Stimulated activated naive B cell treated with anti-CD40 and anti-IgM and Interleukin-4, amounts not matched to agents 10 μg/mL and 1 μg/mL and 100 μg/mL, for 72 hours (primary cell): ENCODE data around the gene PRKN.
"Not testable (repeated sequence)": the region's sequence is repeated elsewhere in the genome, so short reads cannot be mapped to it uniquely, and the experiment has no call there.

Experiments used
- ATAC-seq, 2 donors: fragments of 150-1000 bp; cut with Tn5 transposase; replicated peaks; 2 replicates each; pipeline ENCODE4 v1.10.0; 2021; ENCODE audit warnings: moderate library complexity in 1 of 2
- DNase-seq: peaks from one replicate; pipeline ENCODE4 v3.0.0; 2021
- H3K27ac Mint-ChIP-seq: one replicate; pipeline ENCODE4 v1.8.0; 2022; ENCODE audit warnings: mild to moderate bottlenecking, mixed read lengths
- H3K27me3 Mint-ChIP-seq, 2 donors: one replicate each; pipeline ENCODE4 v1.8.0; 2022; ENCODE audit warnings: mixed read lengths in 2 of 2
- H3K36me3 Mint-ChIP-seq, 2 donors: one replicate each; pipeline ENCODE4 v1.8.0; 2022; ENCODE audit warnings: mixed read lengths in 2 of 2, mild to moderate bottlenecking in 1 of 2
- H3K4me1 Mint-ChIP-seq, 2 donors: one replicate each; pipeline ENCODE4 v1.8.0; 2022; ENCODE audit warnings: mixed read lengths in 2 of 2, mild to moderate bottlenecking in 1 of 2
- H3K4me3 Mint-ChIP-seq, 2 donors: one replicate each; pipeline ENCODE4 v1.8.0; 2022; ENCODE audit warnings: mild to moderate bottlenecking in 2 of 2, mixed read lengths in 2 of 2, moderate library complexity in 1 of 2
- H3K9me3 Mint-ChIP-seq, 2 donors: one replicate each; pipeline ENCODE4 v1.8.0; 2022; ENCODE audit warnings: mixed read lengths in 2 of 2, mild to moderate bottlenecking in 1 of 2

The PRKN gene

DNA sequence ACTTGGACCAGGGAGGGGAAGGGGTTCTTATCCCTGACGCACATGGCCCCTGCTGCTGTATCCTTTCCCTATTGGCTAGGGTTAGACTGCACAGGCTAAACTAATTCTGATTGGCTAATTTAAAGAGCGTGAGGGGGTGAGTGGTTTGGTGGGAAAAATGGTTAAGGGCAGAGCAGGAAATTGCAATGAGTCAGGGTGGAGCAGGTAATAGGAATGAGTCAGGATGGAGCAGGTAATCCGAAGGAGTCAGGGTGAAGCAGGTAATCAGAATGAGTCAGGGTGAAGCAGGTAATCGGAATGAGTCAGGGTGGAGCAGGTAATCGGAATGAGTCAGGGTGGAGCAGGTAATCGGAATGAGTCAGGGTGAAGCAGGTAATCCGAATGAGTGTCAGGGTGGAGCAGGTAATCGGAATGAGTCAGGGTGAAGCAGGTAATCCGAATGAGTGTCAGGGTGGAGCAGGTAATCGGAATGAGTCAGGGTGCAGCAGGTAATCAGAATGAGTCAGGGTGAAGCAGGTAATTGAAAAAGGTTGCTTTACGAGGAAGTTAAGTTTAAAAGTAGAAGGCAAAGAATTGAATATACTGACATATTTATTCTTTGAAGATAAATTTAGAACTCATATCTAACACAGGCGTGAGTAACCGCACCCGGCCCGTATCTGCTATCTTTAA lies 1412.2 kb downstream of the PRKN start:
- H3K9me3 Mint-ChIP-seq, result peaks cover 10 to 11% of the 10 kb centered on the region in 2 donors
- H3K4me3 Mint-ChIP-seq, ATAC-seq, H3K4me1 Mint-ChIP-seq, DNase-seq, H3K27ac Mint-ChIP-seq, H3K36me3 Mint-ChIP-seq: not testable (repeated sequence)
- H3K27me3 Mint-ChIP-seq, result peaks cover 0 to 20% of the 10 kb centered on the region in 2 donors

DNA sequence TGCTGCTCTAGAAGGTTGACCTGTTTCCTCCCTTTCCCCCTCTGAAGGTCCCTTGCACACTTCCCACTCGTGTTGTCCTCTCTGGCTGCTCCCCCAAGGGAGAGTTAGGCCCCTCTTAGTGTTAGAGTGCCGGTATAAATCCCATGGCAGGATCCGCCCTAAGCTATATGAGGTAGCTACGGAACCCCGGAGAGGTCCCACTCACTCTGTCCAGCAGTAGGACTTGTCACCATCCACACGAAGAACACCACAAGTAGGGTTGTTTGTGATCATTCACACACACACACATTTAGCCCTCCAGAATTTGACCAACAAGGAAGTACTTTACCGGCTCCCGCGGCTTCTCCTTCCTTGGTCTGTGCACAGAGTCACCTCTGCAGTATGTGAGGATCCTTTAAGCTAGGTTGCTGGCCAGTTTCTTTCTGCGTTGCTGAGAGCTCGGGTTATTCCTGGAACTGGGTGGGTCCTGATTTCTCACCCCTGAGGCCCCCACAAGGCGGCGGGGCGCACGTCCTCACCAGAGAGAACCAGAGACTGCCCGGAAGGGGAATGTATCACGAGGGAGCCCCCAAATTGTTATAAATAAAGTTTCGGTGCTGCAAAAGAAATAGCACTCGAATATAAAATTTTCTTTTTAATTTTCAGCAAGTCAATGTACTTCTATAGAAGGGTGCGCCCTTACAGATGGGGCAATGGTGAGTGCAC lies 1412.9 kb downstream of the PRKN start:
- H3K4me1 Mint-ChIP-seq, ATAC-seq, H3K4me3 Mint-ChIP-seq, H3K36me3 Mint-ChIP-seq, DNase-seq, H3K27ac Mint-ChIP-seq: not testable (repeated sequence)
- Mint-ChIP-seq H3K9me3 (peaks cover 10 to 11% of the 10 kb centered on the region in 2 donors), H3K27me3 (peaks cover 0 to 20% of the 10 kb centered on the region in 2 donors)

DNA sequence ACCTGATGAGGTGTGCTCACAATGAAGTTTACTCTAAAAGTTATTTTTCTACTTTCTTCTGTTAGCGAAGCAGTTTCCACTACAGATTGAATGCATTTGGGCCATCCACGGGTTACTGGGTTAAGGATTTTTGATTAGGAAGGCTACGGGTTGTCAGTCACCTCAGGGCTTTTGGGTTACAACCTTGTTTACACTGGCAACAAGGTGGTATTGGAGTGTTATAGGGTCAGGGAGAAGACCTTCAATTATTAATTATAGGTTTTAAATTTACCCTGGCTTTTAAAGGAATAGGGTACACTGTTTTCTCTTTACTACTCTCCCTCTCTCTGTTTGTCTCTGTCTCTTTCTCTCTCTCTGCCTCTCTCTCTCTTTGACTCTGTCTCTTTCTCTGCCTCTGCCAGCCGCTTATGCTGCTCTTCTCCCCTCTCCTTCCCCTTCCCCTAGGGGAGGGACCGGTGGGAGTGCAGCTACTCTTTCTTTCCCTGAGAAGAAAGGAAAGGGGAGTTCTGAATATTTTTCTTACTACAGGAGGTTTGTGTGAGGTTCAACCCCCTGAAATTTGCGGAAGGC lies 1413.5 kb downstream of the PRKN start:
- Mint-ChIP-seq H3K27me3 (peaks cover 0 to 20% of the 10 kb centered on the region in 2 donors), H3K4me1 (no peaks in the 10 kb centered on the region), H3K27ac (no peak overlapping the region), H3K9me3 (peaks cover 10 to 11% of the 10 kb centered on the region in 2 donors), H3K4me3 (no peak overlapping the region), H3K36me3 (peaks cover 0 to 2% of the 10 kb centered on the region in 2 donors)
- ATAC-seq, result no peak
- DNase-seq, result no peak

DNA sequence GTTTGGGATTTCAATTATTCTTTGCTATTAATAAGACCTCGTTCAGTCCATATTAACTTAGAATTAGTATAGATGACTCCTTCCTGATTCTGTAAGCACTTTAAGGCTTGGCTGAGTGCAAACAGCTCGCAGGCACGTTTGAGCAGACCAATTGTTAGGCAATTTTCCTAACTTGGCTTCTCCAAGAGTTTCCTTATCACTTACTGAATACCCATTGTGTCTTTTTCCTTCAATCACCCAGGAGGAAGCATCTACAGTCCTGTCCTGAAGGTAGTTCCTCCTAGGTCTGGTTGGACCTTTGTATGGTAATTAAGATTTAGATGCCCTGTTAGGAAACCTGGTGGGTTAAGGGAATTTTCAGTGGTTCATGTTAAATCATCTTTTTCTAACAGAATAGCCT lies 1414.1 kb downstream of the PRKN start:
- not testable (repeated sequence) for DNase-seq, H3K27ac Mint-ChIP-seq, H3K4me3 Mint-ChIP-seq, H3K4me1 Mint-ChIP-seq, H3K36me3 Mint-ChIP-seq, ATAC-seq
- Mint-ChIP-seq H3K27me3 (peaks cover 0 to 20% of the 10 kb centered on the region in 2 donors), H3K9me3 (peaks cover 10 to 11% of the 10 kb centered on the region in 2 donors)

DNA sequence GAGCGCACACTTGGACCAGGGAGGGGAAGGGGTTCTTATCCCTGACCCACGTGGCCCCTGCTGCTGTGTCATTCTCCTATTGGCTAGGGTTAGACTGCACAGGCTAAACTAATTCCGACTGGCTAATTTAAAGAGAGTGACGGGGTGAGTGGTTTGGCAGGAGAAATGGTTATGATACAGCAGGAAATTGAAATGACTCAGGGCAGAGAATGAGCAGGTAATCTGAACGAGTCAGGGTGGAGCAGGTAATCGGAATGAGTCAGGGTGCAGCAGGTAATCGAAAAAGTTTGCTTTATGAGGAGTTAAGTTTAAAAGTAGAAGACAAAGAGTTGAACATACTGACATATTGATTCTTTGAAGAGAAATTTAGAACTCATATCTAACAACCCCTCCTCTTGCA lies 1417.8 kb downstream of the PRKN start:
- not testable (repeated sequence) for ATAC-seq, H3K27ac Mint-ChIP-seq, H3K36me3 Mint-ChIP-seq, H3K4me3 Mint-ChIP-seq, H3K9me3 Mint-ChIP-seq, DNase-seq, H3K4me1 Mint-ChIP-seq
- H3K27me3 Mint-ChIP-seq, result peaks cover 0 to 17% of the 10 kb centered on the region in 2 donors

DNA sequence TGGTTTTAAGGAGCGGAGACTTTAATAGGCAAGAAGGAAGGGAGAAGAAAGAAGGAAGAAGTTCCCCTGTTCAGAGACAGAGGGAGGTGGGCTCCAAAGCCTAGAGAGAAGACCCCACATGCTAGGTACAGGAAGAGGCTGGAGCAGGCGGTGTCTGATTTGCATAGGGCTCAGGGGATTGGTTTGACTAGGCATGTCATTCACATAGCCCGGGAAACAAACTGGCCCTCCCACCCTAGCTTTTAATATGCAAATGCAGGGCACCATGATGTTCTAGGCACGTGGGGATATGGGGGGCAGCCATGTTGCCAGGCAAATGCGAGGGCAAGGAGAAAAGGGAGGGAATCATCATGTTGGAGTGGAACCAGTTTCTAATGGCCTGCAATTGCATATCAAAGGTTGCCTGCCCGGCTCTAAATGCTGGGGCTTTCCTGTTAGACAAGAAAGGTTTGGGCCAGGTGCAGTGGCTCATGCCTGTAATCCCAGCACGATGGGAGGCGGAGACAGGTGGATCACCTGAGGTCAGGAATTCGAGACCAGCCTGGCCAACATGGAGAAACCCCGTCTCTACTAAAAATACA lies 1419.4 kb downstream of the PRKN start:
- Mint-ChIP-seq H3K4me1 (no peaks in the 10 kb centered on the region), H3K36me3 (no peaks in the 10 kb centered on the region), H3K9me3 (peaks cover 0 to 2% of the 10 kb centered on the region in 2 donors), H3K4me3 (no peak overlapping the region), H3K27me3 (peaks cover 0 to 8% of the 10 kb centered on the region in 2 donors), H3K27ac (no peak overlapping the region)
- no peak for DNase-seq
- ATAC-seq, result no peak

DNA sequence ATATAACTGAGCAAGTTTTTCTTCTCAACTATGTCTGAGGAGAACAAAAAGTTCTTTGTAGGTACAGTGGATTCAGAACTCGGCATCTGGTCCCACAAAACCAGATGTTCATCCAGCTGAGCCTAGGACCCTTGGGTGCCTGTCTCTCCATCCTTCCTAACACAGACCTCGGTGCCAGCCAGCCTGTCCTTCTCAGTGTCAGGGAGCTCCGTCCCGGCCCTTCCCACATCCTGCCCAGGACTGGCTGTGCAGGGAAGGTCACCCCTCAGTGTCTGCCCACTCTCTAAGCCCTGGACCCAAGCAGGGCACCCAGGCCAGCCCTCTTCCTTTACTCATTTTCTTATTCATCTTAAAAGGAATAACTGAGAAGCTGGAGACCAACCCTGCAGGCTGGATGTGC lies 1421.7 kb downstream of the PRKN start:
- Mint-ChIP-seq H3K27ac (no peak overlapping the region), H3K9me3 (peaks cover 0 to 2% of the 10 kb centered on the region in 2 donors), H3K36me3 (no peaks in the 10 kb centered on the region), H3K4me1 (no peaks in the 10 kb centered on the region), H3K27me3 (peaks cover 4% of the 10 kb centered on the region in 2 donors), H3K4me3 (no peak overlapping the region)
- DNase-seq (no peak), ATAC-seq (no peak)

DNA sequence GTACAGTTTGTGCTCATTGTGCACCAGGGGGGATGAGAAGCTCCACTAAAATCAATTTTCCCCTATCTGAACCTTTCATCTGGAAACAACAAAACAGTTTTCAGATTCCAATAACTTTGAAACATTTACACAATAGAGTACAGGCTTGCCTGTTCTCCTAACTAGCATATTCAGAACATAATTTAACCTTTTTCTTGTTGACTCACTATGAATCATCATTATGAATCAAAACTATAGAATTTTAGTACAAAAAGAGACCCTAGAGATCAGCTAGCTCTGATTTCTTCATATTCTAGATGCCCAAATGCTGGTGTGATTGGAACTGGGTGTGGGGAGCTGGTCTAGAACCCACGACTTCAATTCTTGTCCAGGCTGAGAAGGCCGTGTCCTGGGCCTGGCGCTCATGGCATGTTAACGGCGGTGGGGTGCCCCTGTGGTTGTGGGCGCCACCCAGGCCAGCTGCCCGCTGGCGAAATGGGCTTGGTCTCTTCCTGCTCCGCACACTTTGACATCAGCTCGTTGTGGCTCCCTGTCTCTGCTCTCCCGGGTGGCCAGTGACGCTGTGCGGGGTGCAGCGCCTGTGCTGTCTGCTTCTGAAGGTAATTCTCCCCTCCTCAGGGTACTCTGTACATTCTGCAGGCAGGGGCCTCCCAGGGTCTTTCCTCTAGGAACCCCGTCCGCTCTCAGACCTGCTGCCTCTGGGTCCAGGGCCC lies 1423.8 kb downstream of the PRKN start:
- no peak overlapping the region for H3K27ac Mint-ChIP-seq
- H3K27me3 Mint-ChIP-seq, result peaks cover 4 to 9% of the 10 kb centered on the region in 2 donors
- peaks cover 0 to 4% of the 10 kb centered on the region in 2 donors for H3K9me3 Mint-ChIP-seq
- no peaks in the 10 kb centered on the region for H3K4me1 Mint-ChIP-seq
- H3K36me3 Mint-ChIP-seq, result no peaks in the 10 kb centered on the region
- no peak overlapping the region for H3K4me3 Mint-ChIP-seq
- ATAC-seq (no peak), DNase-seq (no peak)

DNA sequence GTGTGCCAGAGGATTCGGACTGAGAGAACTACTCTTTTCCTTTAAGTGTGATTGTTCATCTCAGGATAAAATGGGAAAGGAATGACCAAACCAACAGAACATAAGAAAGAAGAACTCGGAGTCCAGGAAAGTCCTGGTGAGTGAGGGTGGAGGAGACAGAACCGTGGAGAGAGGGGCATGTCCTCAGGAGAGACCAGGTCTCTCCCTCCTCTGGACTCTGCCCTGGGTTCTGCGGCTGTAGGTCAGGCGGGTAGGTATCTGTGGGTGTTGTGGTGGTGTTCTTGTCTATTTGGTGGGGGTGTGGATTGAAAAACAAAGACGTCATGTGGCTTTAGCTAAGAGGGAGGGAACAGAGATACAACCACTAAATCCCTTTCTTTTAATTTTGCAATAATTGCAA lies 1424.6 kb downstream of the PRKN start:
- Mint-ChIP-seq H3K27ac (no peak overlapping the region), H3K36me3 (no peaks in the 10 kb centered on the region), H3K4me3 (no peak overlapping the region), H3K9me3 (peaks cover 0 to 2% of the 10 kb centered on the region in 2 donors), H3K4me1 (no peaks in the 10 kb centered on the region), H3K27me3 (peaks cover 4 to 11% of the 10 kb centered on the region in 2 donors)
- DNase-seq (no peak), ATAC-seq (no peak)

DNA sequence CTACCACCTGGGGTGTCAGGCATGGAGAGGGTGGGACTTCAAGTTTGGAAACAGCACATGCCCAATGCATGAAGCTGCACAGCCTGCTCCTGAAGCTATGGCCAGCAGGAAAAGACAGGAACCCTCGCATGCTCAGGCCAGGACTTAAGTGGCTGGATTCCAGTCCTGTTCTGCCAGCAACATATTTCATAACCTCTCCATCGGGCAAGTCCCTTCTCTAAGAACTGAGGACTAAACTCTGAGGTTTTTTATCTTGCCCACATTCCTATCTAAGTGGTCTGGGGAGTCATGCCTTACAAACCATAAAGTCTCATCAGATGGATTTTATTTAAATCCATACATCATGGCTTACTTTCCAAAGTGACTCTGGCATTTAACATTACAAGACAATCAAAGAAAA lies 1426.2 kb downstream of the PRKN start:
- Mint-ChIP-seq H3K27me3 (peaks cover 4 to 11% of the 10 kb centered on the region in 2 donors), H3K9me3 (peaks cover 0 to 2% of the 10 kb centered on the region in 2 donors)
- ATAC-seq, result no peak

DNA sequence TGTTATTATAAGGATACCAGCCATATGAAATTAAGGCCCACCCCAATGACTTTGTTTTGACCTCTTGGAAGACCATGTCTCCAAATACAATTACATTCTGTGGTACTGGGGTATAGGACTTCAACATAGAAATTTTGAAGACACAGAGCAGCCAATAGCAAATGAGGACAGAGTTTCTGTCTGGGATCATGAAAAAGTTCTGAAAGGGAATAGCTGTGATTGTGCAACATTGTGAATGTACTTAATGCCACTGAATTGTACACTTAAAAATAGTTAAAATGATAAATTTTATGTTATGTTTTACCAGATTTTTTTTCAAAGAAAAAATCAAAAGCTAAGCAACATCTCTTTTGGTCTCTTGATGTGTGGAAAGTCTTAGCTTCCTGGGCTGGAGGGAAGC lies 1426.7 kb downstream of the PRKN start:
- Mint-ChIP-seq H3K4me1 (no peaks in the 10 kb centered on the region), H3K9me3 (peaks cover 0 to 2% of the 10 kb centered on the region in 2 donors), H3K27me3 (peaks cover 4 to 7% of the 10 kb centered on the region in 2 donors), H3K36me3 (no peaks in the 10 kb centered on the region), H3K27ac (no peak overlapping the region), H3K4me3 (no peak overlapping the region)
- ATAC-seq, result no peak
- DNase-seq, result no peak

More for the DNA sequence above, 1426.2 kb downstream of the PRKN start:
- no peak for DNase-seq
- Mint-ChIP-seq H3K4me1 (no peaks in the 10 kb centered on the region), H3K4me3 (no peak overlapping the region), H3K27ac (no peak overlapping the region), H3K36me3 (no peaks in the 10 kb centered on the region)

DNA sequence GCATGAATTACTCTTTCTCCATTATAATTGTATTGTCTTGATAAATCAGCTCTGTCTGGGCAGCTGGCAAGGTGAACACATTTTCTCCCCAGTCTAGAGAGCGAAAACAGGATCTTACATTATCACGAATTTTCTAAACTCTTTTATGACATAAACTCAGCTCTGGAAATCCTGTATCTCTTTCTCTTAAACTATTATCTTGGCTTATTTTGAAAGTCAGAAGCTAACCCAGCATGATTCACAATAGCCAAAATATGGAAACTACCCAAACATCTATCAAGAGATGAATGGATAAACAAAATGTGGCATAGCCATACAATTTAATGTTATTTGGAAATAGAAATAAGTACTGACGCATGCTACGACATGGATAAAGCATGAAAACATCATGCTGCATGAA lies 1427.8 kb downstream of the PRKN start:
- no peaks in the 10 kb centered on the region for H3K36me3 Mint-ChIP-seq
- no peaks in the 10 kb centered on the region for H3K4me1 Mint-ChIP-seq
- no peak for DNase-seq
- peaks cover 0 to 2% of the 10 kb centered on the region in 2 donors for H3K9me3 Mint-ChIP-seq
- ATAC-seq, result no peak
- no peak overlapping the region for H3K4me3 Mint-ChIP-seq
- no peak overlapping the region for H3K27ac Mint-ChIP-seq
- H3K27me3 Mint-ChIP-seq, result peaks cover 4 to 7% of the 10 kb centered on the region in 2 donors
